ENCODE data around the gene AKNAD1.
"Not testable (repeated sequence)": the region's sequence is repeated elsewhere in the genome, so short reads cannot be mapped to it uniquely, and the experiment has no call there.

The AKNAD1 gene

GRCh38 chr1:108785264-108785663 is 71.6 kb downstream of the AKNAD1 start:
- no peak for DNase-seq (ENCODE audit: low read depth in 2 of 2)

- not testable (repeated sequence) for DNase-seq (ENCODE audit: low read depth in 2 of 2)
These were observed 75.3 kb downstream of the AKNAD1 start for GRCh38 chr1:108781575-108781944.

GRCh38 chr1:108780937-108781574 is 75.8 kb downstream of the AKNAD1 start:
- no peak for DNase-seq (ENCODE audit: low read depth in 2 of 2)

GRCh38 chr1:108779455-108779854 is 77.4 kb downstream of the AKNAD1 start:
- no peak for DNase-seq (ENCODE audit: low read depth in 2 of 2)

- DNase-seq (ENCODE audit: low read depth in 2 of 2) = no peak
These were observed 79.1 kb downstream of the AKNAD1 start for GRCh38 chr1:108777839-108778238.

GRCh38 chr1:108767708-108768107 is 89.2 kb downstream of the AKNAD1 start:
- no peak for DNase-seq (ENCODE audit: low read depth in 2 of 2)

GRCh38 chr1:108767115-108767514 is 89.8 kb downstream of the AKNAD1 start:
- DNase-seq (ENCODE audit: low read depth in 2 of 2) = no peak

Data from stimulated activated CD8-positive, alpha-beta memory T cell treated with anti-CD3 and anti-CD28 coated beads, Interleukin-15, amount 100 ng/mL, for 48 hours (primary cell).